ENCODE data around the gene PCK1. TPM values are rescaled to one million over a fixed set of nuclear protein-coding genes. Genes with fewer than 3 reads are reported as not detected.

Gene PCK1
- total RNA-seq, 1 experiment from 2014 or later: 0.21 TPM

GRCh38 chr20:57536120-57536708 is 24.7 kb upstream of the PCK1 start:
- ATAC-seq: no peak
- no peak for TF ChIP-seq REST (IDR thresholded peaks at IDR 0.05; ENCODE audit: insufficient read depth in 1 of 2, low read depth in 2 of 2, low read length in 1 of 2)
- no peak for TF ChIP-seq POLR2AphosphoS5 (IDR thresholded peaks at IDR 0.05; ENCODE audit: low read depth, low read length)
- TF ChIP-seq TCF7L2 (IDR thresholded peaks at IDR 0.05; ENCODE audit: low read depth, low read length): no peak
- TF ChIP-seq SIN3A (IDR thresholded peaks at IDR 0.05; ENCODE audit: borderline replicate concordance, insufficient read depth, low read depth, low read length): no peak
- TF ChIP-seq CTCF (IDR thresholded peaks at IDR 0.05): no peak
- no peak for DNase-seq (ENCODE audit: low read depth, low spot score)
- no peaks in the 10 kb centered on the region for H3K36me3 ChIP-seq (ENCODE audit: control insufficient read depth, insufficient read depth, low read length)
- in situ Hi-C loops (cut with HindIII; ENCODE audit: low pct_unique_long_range_greater_than_20kb, low sequenced_read_pairs) (no loop called here), intact Hi-C loops (cut with micrococcal nuclease; ENCODE audit: unreplicated experiment) (no loop called here)
- no peak overlapping the region for H3K4me3 ChIP-seq (ENCODE audit: low read depth in 2 of 2, low read length in 2 of 2)
- no peaks in the 10 kb centered on the region for H3K4me1 ChIP-seq (ENCODE audit: control insufficient read depth, insufficient read depth, low read length)
- ChIA-PET POLR2A (no interaction called here), CTCF (no interaction called here)
- H3K27ac ChIP-seq (ENCODE audit: low read length): no peak overlapping the region
- BruUV-seq (replicated peaks): no TSS peak
- peaks cover 3% of the 10 kb centered on the region for H3K27me3 ChIP-seq (ENCODE audit: control insufficient read depth, insufficient read depth, low read length)
- no peaks in the 10 kb centered on the region for H3K9me3 ChIP-seq (ENCODE audit: control insufficient read depth, insufficient read depth, low read depth, low read length)

GRCh38 chr20:57536771-57537724 is 23.9 kb upstream of the PCK1 start:
- POLR2A ChIA-PET: no interaction called here
- CTCF ChIA-PET: no interaction called here
- peaks cover 3% of the 10 kb centered on the region for H3K27me3 ChIP-seq (ENCODE audit: control insufficient read depth, insufficient read depth, low read length)
- no peak for TF ChIP-seq CTCF (IDR thresholded peaks at IDR 0.05)
- no peak for TF ChIP-seq POLR2AphosphoS5 (IDR thresholded peaks at IDR 0.05; ENCODE audit: low read depth, low read length)
- no peak for TF ChIP-seq TCF7L2 (IDR thresholded peaks at IDR 0.05; ENCODE audit: low read depth, low read length)
- no peak for TF ChIP-seq REST (IDR thresholded peaks at IDR 0.05; ENCODE audit: insufficient read depth in 1 of 2, low read depth in 2 of 2, low read length in 1 of 2)
- TF ChIP-seq SIN3A (IDR thresholded peaks at IDR 0.05; ENCODE audit: borderline replicate concordance, insufficient read depth, low read depth, low read length): no peak
- H3K9me3 ChIP-seq (ENCODE audit: control insufficient read depth, insufficient read depth, low read depth, low read length): no peaks in the 10 kb centered on the region
- no peaks in the 10 kb centered on the region for H3K36me3 ChIP-seq (ENCODE audit: control insufficient read depth, insufficient read depth, low read length)
- in situ Hi-C loops (cut with HindIII; ENCODE audit: low pct_unique_long_range_greater_than_20kb, low sequenced_read_pairs) (no loop called here), intact Hi-C loops (cut with micrococcal nuclease; ENCODE audit: unreplicated experiment) (no loop called here)
- no peak overlapping the region for H3K27ac ChIP-seq (ENCODE audit: low read length)
- no TSS peak for BruUV-seq (replicated peaks)
- no peak overlapping the region for H3K4me3 ChIP-seq (ENCODE audit: low read depth in 2 of 2, low read length in 2 of 2)
- DNase-seq (ENCODE audit: low read depth, low spot score) (no peak), ATAC-seq (no peak)
- no peaks in the 10 kb centered on the region for H3K4me1 ChIP-seq (ENCODE audit: control insufficient read depth, insufficient read depth, low read length)

All from Panc1 (cell line).